Measurements from ENCODE around the gene LILRA5. TPM values are rescaled to one million over a fixed set of nuclear protein-coding genes. Genes with fewer than 3 reads are reported as not detected.
"Not testable (repeated sequence)": the region's sequence is repeated elsewhere in the genome, so short reads cannot be mapped to it uniquely, and the experiment has no call there.

Gene LILRA5
- total RNA-seq, 1 experiment from 2014 or later, result not detected

DNA sequence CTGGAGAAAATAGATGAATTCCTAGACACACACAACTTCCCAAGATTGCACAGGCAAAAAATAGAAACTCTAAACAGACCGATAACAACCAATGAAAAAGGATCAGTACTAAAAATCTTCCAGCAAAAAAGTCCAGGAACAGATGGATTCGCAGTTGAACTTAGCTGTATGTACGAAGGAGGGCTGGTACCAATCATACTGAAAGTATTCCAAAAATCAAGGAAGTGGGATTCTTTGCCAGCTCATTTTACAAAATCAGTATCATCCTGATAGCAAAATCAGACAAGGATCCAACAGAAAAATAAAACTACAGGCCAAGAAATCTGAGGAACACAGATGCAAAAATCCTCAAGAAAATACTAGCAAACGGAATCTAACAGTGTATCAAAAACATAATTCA, 25.5 kb downstream of the LILRA5 start:
- CTCF ChIA-PET, result no interaction called here
- Histone ChIP-seq H3K4me1 (ENCODE audit: insufficient read depth, low read length) (no peaks in the 10 kb centered on the region), H3K9ac (ENCODE audit: low read length) (no peak overlapping the region), H3K4me3 (ENCODE audit: low read length) (no peak overlapping the region), H3F3A (ENCODE audit: low read length, unreplicated experiment) (no peaks in the 10 kb centered on the region), H3K79me2 (ENCODE audit: low read length) (no peaks in the 10 kb centered on the region), H3K27me3 (ENCODE audit: low read length) (peaks cover 87% of the 10 kb centered on the region), H3K4me2 (ENCODE audit: low read length) (no peak overlapping the region), H3K27ac (ENCODE audit: low read length) (no peak overlapping the region), H4K20me1 (ENCODE audit: low read length) (no peaks in the 10 kb centered on the region), H3K9me3 (ENCODE audit: low read length) (no peaks in the 10 kb centered on the region; the same call in 1 of the 2 replicates), H2AFZ (ENCODE audit: low read length) (no peak overlapping the region), H3K36me3 (ENCODE audit: low read depth, low read length) (no peaks in the 10 kb centered on the region), H3K9me2 (replicated peaks; ENCODE audit: low read length) (no peaks in the 10 kb centered on the region)
- TF ChIP-seq EZH2 (IDR thresholded peaks at IDR 0.05; ENCODE audit: low read length, unreplicated experiment) (no peak), EZH2phosphoT487 (IDR thresholded peaks at IDR 0.05; ENCODE audit: borderline replicate concordance, low read length) (no peak)
- TF ChIP-seq, protein P1, sequence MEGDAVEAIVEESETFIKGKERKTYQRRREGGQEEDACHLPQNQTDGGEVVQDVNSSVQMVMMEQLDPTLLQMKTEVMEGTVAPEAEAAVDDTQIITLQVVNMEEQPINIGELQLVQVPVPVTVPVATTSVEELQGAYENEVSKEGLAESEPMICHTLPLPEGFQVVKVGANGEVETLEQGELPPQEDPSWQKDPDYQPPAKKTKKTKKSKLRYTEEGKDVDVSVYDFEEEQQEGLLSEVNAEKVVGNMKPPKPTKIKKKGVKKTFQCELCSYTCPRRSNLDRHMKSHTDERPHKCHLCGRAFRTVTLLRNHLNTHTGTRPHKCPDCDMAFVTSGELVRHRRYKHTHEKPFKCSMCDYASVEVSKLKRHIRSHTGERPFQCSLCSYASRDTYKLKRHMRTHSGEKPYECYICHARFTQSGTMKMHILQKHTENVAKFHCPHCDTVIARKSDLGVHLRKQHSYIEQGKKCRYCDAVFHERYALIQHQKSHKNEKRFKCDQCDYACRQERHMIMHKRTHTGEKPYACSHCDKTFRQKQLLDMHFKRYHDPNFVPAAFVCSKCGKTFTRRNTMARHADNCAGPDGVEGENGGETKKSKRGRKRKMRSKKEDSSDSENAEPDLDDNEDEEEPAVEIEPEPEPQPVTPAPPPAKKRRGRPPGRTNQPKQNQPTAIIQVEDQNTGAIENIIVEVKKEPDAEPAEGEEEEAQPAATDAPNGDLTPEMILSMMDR (conservative IDR thresholded peaks at IDR 0.05; ENCODE audit: low read depth, low read length), result no peak
- DNase-seq (no peak), ATAC-seq (no peak)
- POLR2A ChIA-PET (ENCODE audit: unreplicated experiment), result no interaction called here
- intact Hi-C loops (cut with micrococcal nuclease), result no loop called here
- BruUV-seq (replicated peaks), result no TSS peak

DNA sequence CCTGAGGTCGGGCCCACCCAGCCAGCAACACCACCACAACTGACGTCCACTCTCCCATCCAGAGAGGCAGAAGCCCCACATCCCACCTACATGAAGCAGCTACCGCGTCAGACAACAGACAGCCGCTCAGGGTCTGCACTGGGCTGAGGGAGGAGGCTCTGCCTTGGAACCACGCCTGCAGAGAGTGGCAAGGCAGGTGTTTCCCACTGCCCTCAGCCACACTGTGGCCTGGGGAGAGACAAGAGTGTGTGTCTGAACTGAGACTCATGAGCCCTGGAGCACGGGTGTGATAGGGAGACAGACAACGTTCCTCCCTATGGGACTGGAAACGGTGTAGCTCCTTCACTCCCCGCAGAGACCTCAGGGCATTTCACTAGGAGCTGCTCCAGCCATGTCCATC, 26.7 kb downstream of the LILRA5 start:
- H3K9me3 ChIP-seq (ENCODE audit: low read length); H3K27ac ChIP-seq (ENCODE audit: low read length); H3K4me1 ChIP-seq (ENCODE audit: insufficient read depth, low read length); H2AFZ ChIP-seq (ENCODE audit: low read length); intact Hi-C loops (cut with micrococcal nuclease); H3K36me3 ChIP-seq (ENCODE audit: low read depth, low read length); H3K9ac ChIP-seq (ENCODE audit: low read length); H3K4me3 ChIP-seq (ENCODE audit: low read length); H3F3A ChIP-seq (ENCODE audit: low read length, unreplicated experiment); H3K4me2 ChIP-seq (ENCODE audit: low read length); DNase-seq; H4K20me1 ChIP-seq (ENCODE audit: low read length); CTCF ChIA-PET; POLR2A ChIA-PET (ENCODE audit: unreplicated experiment); BruUV-seq (replicated peaks); H3K9me2 ChIP-seq (replicated peaks; ENCODE audit: low read length); H3K79me2 ChIP-seq (ENCODE audit: low read length); ATAC-seq: not testable (repeated sequence)
- H3K27me3 ChIP-seq (ENCODE audit: low read length), result peaks cover 87% of the 10 kb centered on the region

DNA sequence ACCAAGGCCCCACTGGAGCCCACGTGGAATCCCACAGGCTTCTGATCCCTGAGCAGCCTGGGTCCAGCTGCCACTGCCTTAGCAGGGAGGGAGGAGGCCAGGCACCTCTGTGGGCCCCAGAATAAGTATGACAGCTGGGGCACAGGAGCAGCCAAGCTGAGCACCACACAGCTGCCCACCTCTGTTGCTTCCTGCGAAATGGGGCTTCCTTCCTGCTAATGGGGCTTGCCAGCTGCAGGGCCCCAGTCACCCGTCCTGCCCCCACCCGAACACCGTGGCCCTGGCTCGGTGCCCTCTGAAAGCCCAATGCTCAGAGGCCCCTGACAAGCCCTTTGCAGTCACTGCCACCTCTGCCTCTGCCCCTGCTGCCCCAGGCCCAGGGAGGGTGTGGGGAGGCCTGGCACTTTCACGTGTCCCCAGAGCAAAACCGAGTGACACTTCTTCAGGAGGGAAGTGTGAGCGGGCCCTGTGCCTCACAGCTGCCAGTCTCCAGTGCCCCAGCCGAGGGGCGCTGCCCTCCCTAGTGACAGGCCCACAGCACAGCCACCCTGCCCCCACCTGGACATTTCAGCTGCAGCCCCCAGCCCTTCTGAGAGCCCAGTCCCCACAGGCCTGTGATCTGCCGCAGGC, 27.4 kb downstream of the LILRA5 start:
- H3F3A ChIP-seq (ENCODE audit: low read length, unreplicated experiment); POLR2A ChIA-PET (ENCODE audit: unreplicated experiment); CTCF ChIA-PET; DNase-seq; BruUV-seq (replicated peaks); H2AFZ ChIP-seq (ENCODE audit: low read length); H3K4me3 ChIP-seq (ENCODE audit: low read length); H4K20me1 ChIP-seq (ENCODE audit: low read length); H3K36me3 ChIP-seq (ENCODE audit: low read depth, low read length); H3K79me2 ChIP-seq (ENCODE audit: low read length); H3K27ac ChIP-seq (ENCODE audit: low read length); intact Hi-C loops (cut with micrococcal nuclease); H3K4me1 ChIP-seq (ENCODE audit: insufficient read depth, low read length); H3K4me2 ChIP-seq (ENCODE audit: low read length); ATAC-seq; H3K9me2 ChIP-seq (replicated peaks; ENCODE audit: low read length); H3K9ac ChIP-seq (ENCODE audit: low read length); H3K9me3 ChIP-seq (ENCODE audit: low read length): not testable (repeated sequence)
- peaks cover 87% of the 10 kb centered on the region for H3K27me3 ChIP-seq (ENCODE audit: low read length)
